Uterus (tissue), 2 donors: ENCODE data around the gene GCNT2.

Experiments used
- POLR2A ChIP-seq, 2 donors: fragments of 450-650 bp; IDR thresholded peaks; one replicate each; pipeline ENCODE4 v1.6.1; 2016; ENCODE audit warnings: antibody characterized with exemption in 2 of 2, mild to moderate bottlenecking in 1 of 2, moderate library complexity in 1 of 2
- TF ChIP-seq, protein P1 (sequence below), 4 experiments: fragments of 200-600 bp in 2 of 4; fragments of 450-650 bp in 2 of 4; sonication (generic) in 2 of 4; IDR thresholded peaks; one replicate each; pipeline ENCODE4 v1.5.1; 2016 to 2019; ENCODE audit warnings: antibody characterized with exemption in 4 of 4, mild to moderate bottlenecking in 2 of 4, moderate library complexity in 1 of 4

DNA sequence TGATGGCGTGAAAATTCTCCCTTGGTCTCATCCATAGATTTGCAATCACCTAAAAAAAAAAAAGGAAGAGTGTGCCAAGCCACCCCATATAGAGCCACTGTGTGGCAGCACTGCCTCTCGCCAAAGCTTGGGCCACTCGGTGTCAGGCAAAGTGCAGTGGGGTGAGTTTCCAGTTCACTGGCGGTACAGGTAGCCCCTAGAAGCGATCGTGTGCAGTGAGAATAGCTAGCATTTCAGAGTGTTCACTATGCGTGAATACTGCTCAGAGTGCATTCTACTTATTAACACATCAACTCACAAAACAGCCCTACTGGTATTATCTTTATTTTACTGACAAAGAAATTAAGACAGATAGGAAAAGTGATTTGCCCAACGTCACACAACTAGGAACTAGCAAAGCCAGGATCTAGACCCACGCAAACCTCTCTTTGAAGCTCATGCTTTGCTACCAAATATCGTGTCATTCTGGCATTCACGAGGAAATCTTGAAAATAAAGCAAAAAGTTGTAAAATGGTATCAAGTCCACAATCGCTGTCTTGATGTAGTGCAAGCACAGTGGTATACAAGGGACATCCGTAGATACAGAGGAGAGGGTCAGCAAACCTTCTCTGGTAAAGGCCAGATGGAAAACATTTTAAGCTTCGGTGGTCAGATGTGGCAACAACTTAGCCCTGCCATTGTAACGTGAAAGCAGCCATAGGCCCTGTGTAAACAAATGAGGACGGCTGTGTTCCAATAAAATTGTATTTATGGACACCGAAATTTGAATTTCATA is 10.4 kb upstream of the GCNT2 start:
- no peak for TF ChIP-seq POLR2A (IDR thresholded peaks at IDR 0.05)
- TF ChIP-seq, protein P1, sequence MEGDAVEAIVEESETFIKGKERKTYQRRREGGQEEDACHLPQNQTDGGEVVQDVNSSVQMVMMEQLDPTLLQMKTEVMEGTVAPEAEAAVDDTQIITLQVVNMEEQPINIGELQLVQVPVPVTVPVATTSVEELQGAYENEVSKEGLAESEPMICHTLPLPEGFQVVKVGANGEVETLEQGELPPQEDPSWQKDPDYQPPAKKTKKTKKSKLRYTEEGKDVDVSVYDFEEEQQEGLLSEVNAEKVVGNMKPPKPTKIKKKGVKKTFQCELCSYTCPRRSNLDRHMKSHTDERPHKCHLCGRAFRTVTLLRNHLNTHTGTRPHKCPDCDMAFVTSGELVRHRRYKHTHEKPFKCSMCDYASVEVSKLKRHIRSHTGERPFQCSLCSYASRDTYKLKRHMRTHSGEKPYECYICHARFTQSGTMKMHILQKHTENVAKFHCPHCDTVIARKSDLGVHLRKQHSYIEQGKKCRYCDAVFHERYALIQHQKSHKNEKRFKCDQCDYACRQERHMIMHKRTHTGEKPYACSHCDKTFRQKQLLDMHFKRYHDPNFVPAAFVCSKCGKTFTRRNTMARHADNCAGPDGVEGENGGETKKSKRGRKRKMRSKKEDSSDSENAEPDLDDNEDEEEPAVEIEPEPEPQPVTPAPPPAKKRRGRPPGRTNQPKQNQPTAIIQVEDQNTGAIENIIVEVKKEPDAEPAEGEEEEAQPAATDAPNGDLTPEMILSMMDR (IDR thresholded peaks at IDR 0.05): peak in 3 of 4 experiments; percentile 17 to 43 (median 19)
